ENCODE measurements around the gene CYTH4.

Gene CYTH4

GRCh38 chr22:37353839-37354238, 71.5 kb downstream of the CYTH4 start:
- DNase-seq = no peak

- no peak for DNase-seq
Observed at GRCh38 chr22:37354261-37354660, 72.0 kb downstream of the CYTH4 start.

- no peak for DNase-seq
Observed at GRCh38 chr22:37354670-37355069, 72.4 kb downstream of the CYTH4 start.

- DNase-seq = no peak
Observed at GRCh38 chr22:37355174-37355573, 72.9 kb downstream of the CYTH4 start.

GRCh38 chr22:37356922-37357321, 74.6 kb downstream of the CYTH4 start:
- no peak for DNase-seq

- DNase-seq = no peak
Observed at GRCh38 chr22:37357446-37358075, 75.3 kb downstream of the CYTH4 start.

GRCh38 chr22:37358386-37358785, 76.1 kb downstream of the CYTH4 start:
- no peak for DNase-seq

GRCh38 chr22:37358917-37359316, 76.6 kb downstream of the CYTH4 start:
- DNase-seq = no peak

GRCh38 chr22:37362621-37363020, 80.3 kb downstream of the CYTH4 start:
- DNase-seq = no peak

GRCh38 chr22:37363261-37363992, 81.1 kb downstream of the CYTH4 start:
- DNase-seq = no peak
